ENCODE measurements around the gene PDS5A. TPM values are rescaled to one million over a fixed set of nuclear protein-coding genes. Genes with fewer than 3 reads are reported as not detected.
"Not testable (repeated sequence)": the region's sequence is repeated elsewhere in the genome, so short reads cannot be mapped to it uniquely, and the experiment has no call there.

The PDS5A gene
- total and polyA plus RNA-seq, 7 donors, result 14.2 to 34.0 (median 29.2) TPM

DNA sequence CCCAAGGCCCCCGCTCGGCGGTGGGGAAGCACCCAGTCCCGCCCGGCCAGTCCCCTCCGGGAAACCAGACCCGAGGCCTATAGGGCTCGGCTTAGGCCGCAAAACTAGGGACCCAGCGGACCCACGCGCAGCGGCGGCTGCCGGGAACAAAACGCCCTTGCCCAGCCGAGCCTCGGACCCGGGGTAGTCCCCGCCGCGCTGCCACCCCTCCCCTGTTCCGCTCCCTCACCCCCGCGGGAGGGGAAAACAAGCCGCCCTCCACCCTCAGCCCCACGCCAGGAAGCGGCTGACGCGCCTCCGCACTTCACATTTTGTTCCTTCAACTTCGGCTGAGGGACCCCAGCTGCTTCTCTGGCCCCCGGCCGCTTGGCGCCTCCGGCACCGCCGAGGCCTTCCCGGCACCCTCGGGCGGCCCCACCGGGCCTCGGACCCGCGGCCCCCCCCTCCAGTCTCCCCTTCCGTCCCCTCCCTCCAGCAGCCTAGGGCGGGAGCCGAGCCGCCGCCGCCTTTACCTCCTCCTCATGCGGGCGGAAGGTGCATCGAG is 694 bp downstream of the PDS5A start:
- TF ChIP-seq, protein P1, sequence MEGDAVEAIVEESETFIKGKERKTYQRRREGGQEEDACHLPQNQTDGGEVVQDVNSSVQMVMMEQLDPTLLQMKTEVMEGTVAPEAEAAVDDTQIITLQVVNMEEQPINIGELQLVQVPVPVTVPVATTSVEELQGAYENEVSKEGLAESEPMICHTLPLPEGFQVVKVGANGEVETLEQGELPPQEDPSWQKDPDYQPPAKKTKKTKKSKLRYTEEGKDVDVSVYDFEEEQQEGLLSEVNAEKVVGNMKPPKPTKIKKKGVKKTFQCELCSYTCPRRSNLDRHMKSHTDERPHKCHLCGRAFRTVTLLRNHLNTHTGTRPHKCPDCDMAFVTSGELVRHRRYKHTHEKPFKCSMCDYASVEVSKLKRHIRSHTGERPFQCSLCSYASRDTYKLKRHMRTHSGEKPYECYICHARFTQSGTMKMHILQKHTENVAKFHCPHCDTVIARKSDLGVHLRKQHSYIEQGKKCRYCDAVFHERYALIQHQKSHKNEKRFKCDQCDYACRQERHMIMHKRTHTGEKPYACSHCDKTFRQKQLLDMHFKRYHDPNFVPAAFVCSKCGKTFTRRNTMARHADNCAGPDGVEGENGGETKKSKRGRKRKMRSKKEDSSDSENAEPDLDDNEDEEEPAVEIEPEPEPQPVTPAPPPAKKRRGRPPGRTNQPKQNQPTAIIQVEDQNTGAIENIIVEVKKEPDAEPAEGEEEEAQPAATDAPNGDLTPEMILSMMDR (IDR thresholded peaks at IDR 0.05), result no peak
- ATAC-seq, result peak; percentile 25 to 43 (median 34)
- DNase-seq, result peak in 1 of 2 donors; percentile 73

DNA sequence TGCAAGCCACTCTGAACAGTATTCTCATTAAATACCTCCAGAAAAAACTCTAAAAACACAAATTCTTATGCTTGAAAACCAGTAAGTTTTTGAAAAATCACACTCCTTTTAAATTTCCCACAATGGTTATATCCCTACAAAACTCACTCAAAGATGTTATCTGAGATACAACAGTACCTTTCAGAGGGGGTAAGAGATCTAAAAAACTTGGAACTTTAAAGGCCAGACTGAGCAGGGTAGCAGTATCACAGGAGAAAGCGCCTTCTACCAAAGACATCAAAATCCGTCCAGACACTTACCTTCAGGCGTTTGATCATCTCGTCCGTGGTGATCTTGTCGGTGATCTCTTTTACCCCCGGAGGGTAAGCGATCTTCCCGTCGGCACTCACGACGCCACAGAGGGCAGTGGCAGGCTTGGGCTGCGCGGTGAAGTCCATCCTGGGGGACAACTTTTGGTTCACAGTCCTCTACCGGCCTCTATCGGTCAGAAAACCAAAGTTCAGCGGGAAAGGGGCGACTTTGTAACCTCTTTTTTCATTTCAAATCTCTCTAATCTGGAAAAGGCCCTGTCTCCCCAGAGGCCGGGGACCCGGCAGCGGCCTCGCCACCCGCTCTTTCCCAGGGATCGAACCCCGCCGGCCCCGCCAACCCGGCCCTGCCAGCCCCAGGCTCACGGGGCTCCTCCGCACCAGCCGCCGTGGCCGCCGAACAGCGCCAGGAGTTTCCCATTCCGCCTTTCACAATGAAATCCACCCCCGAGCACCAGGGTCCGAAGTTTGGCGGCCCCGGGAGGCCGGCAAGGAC is 1.4 kb downstream of the PDS5A start:
- DNase-seq, result peak; percentile 73 to 85
- TF ChIP-seq, protein P1 (IDR thresholded peaks at IDR 0.05), result peak; percentile 89
- intact Hi-C loops (cut with DNase I), result loop anchor here (2.0 to 10.0 kb wide), 9 partner anchors 62 to 512 kb away; partner anchors contain the start of genes N4BP2 (in 1 of the 2), SMIM14 (in 1 of the 2), UBE2K (in 1 of the 2) and UGDH (in 1 of the 2)
- H3K9me3 ChIP-seq, result no peaks in the 10 kb centered on the region
- H3K4me1 ChIP-seq, result peaks cover 18% of the 10 kb centered on the region
- peaks cover 3 to 35% of the 10 kb centered on the region in 2 donors for H3K36me3 ChIP-seq (ENCODE audit: insufficient read depth in 1 of 2, low read depth in 1 of 2)
- peak; percentile 77 to 84 (median 79) for ATAC-seq
- peak overlapping the region; percentile 85 for H3K4me3 ChIP-seq
- H3K27ac ChIP-seq, result peak overlapping the region; percentile 84
- H3K27me3 ChIP-seq (ENCODE audit: insufficient read depth in 3 of 3, low read length in 2 of 3), result no peaks in the 10 kb centered on the region
- WGBS, 3 donors, result 1 to 2% (median 1%) methylated on average over 41 of the region's 41 CpGs

More for the DNA sequence above, 694 bp downstream of the PDS5A start:
- peaks cover 18% of the 10 kb centered on the region for H3K4me1 ChIP-seq
- H3K9me3 ChIP-seq, result no peaks in the 10 kb centered on the region
- 0 to 1% (median 1%) methylated on average over 29 to 54 of the region's 54 CpGs for WGBS, 3 donors
- peaks cover 3 to 35% of the 10 kb centered on the region in 2 donors for H3K36me3 ChIP-seq (ENCODE audit: insufficient read depth in 1 of 2, low read depth in 1 of 2)
- H3K27ac ChIP-seq, result peak overlapping the region; percentile 84
- peak overlapping the region; percentile 85 for H3K4me3 ChIP-seq
- no peaks in the 10 kb centered on the region for H3K27me3 ChIP-seq (ENCODE audit: insufficient read depth in 3 of 3, low read length in 2 of 3)
- intact Hi-C loops (cut with DNase I), result loop anchor here (2.0 to 10.0 kb wide), 9 partner anchors 62 to 512 kb away; partner anchors contain the start of genes N4BP2 (in 1 of the 2), SMIM14 (in 1 of the 2), UBE2K (in 1 of the 2) and UGDH (in 1 of the 2)

DNA sequence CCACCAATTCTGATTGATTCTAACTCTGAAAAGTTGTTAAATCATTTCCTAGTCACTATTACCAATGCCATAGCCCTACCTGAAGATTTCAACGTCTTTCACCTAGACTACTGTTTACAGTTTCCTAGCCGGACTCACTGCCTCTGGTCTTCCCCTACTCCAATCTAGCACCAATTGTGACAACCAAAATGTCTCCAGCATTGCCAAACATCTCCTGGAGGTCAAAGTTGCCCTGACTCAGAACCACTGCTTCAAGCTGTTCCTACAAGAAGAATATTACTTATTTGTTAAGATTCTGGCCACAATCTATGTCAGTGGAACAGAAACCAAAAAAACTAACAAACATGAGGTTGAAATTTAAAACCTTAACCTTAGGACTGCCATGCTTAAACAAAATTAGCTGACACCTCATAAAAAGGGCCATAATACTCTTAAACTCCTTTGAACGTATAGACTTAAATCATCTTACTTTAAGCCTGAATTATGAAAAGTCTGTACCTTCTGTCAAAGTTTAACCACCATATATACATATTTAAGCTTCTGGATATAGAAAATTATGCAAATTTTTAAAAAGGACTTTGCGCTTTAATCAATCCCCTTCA is 2.1 kb downstream of the PDS5A start:
- no peak for DNase-seq
- intact Hi-C loops (cut with DNase I), result loop anchor here (2.0 to 10.0 kb wide), 9 partner anchors 61 to 511 kb away; partner anchors contain the start of genes N4BP2 (in 1 of the 2), SMIM14 (in 1 of the 2), UBE2K (in 1 of the 2) and UGDH (in 1 of the 2)
- Histone ChIP-seq H3K4me1 (peaks cover 18% of the 10 kb centered on the region), H3K27ac (no peak overlapping the region), H3K27me3 (ENCODE audit: insufficient read depth in 3 of 3, low read length in 2 of 3) (no peaks in the 10 kb centered on the region), H3K4me3 (peak overlapping the region; percentile 85), H3K36me3 (ENCODE audit: insufficient read depth in 1 of 2, low read depth in 1 of 2) (peaks cover 3 to 35% of the 10 kb centered on the region in 2 donors), H3K9me3 (no peaks in the 10 kb centered on the region)
- 68 to 76% (median 75%) methylated on average over 4 of the region's 4 CpGs for WGBS, 3 donors
- TF ChIP-seq, protein P1 (IDR thresholded peaks at IDR 0.05), result no peak
- ATAC-seq, result no peak

DNA sequence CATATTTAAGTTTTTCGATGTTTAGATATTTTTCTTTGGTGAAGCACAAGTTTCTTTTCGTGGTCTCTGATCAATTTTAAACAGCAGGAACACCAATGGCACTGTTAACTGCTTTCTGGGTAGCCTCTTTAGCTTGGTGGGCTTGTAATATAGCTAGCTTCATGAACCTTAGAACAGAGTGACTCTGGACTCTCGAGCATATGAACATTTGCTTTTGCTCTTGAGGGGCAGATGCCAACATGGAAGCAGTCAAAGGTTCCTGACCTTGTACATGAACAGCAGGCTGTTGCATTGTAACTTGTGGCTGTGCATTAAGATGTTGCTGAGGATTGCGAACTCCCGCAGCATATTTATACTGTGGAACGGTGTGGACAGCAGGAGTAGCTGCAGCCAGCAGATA is 4.7 kb downstream of the PDS5A start:
- intact Hi-C loops (cut with DNase I), result loop anchor here (10.0 kb wide), 3 partner anchors 58 to 508 kb away; no protein-coding TSS in a partner anchor
- not testable (repeated sequence) for ATAC-seq; H3K4me3 ChIP-seq; DNase-seq; H3K9me3 ChIP-seq; H3K27ac ChIP-seq; H3K27me3 ChIP-seq (ENCODE audit: insufficient read depth in 3 of 3, low read length in 2 of 3)
- Histone ChIP-seq H3K4me1 (peaks cover 11% of the 10 kb centered on the region), H3K36me3 (ENCODE audit: insufficient read depth in 1 of 2, low read depth in 1 of 2) (peaks cover 3 to 35% of the 10 kb centered on the region in 2 donors)
- 70 to 74% (median 71%) methylated on average over 6 of the region's 6 CpGs for WGBS, 3 donors
